Nephron (organoid): ENCODE data around the gene PLEKHG2.

Experiments used
- H3K27ac Mint-ChIP-seq, 3 experiments: 2 replicates each; pipeline ENCODE4 v1.8.0; 2020; ENCODE audit warnings: mixed read lengths in 3 of 3, mild to moderate bottlenecking in 2 of 3, moderate library complexity in 1 of 3
- H3K27me3 Mint-ChIP-seq: 2 replicates; pipeline ENCODE4 v1.8.0; 2021; ENCODE audit warnings: low read depth, mild to moderate bottlenecking, moderate library complexity, mixed read lengths
- H3K36me3 Mint-ChIP-seq: 2 replicates; pipeline ENCODE4 v1.8.0; 2020; ENCODE audit warnings: low read depth, mixed read lengths
- H3K4me1 Mint-ChIP-seq: 2 replicates; pipeline ENCODE4 v1.8.0; 2020; ENCODE audit warnings: mixed read lengths
- H3K4me3 Mint-ChIP-seq, 3 experiments: 2 replicates each; pipeline ENCODE4 v1.8.0; 2020; ENCODE audit warnings: mild to moderate bottlenecking in 3 of 3, mixed read lengths in 3 of 3, moderate library complexity in 2 of 3
- H3K9me3 Mint-ChIP-seq: 2 replicates; pipeline ENCODE4 v1.8.0; 2020; ENCODE audit warnings: mixed read lengths
- TF ChIP-seq, protein P1 (sequence below), 3 experiments: fragments of 200-600 bp; sonication (generic); IDR thresholded peaks; one replicate each; pipeline ENCODE4 v1.5.0; 2021; ENCODE audit warnings: antibody characterized with exemption in 3 of 3; ENCODE audit not compliant: unreplicated experiment in 3 of 3

Gene PLEKHG2

GRCh38 chr19:39382991-39383828 is 29.3 kb upstream of the PLEKHG2 start:
- H3K36me3 Mint-ChIP-seq: peaks cover 76% of the 10 kb centered on the region
- TF ChIP-seq, protein P1, sequence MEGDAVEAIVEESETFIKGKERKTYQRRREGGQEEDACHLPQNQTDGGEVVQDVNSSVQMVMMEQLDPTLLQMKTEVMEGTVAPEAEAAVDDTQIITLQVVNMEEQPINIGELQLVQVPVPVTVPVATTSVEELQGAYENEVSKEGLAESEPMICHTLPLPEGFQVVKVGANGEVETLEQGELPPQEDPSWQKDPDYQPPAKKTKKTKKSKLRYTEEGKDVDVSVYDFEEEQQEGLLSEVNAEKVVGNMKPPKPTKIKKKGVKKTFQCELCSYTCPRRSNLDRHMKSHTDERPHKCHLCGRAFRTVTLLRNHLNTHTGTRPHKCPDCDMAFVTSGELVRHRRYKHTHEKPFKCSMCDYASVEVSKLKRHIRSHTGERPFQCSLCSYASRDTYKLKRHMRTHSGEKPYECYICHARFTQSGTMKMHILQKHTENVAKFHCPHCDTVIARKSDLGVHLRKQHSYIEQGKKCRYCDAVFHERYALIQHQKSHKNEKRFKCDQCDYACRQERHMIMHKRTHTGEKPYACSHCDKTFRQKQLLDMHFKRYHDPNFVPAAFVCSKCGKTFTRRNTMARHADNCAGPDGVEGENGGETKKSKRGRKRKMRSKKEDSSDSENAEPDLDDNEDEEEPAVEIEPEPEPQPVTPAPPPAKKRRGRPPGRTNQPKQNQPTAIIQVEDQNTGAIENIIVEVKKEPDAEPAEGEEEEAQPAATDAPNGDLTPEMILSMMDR (IDR thresholded peaks at IDR 0.05; ENCODE audit: unreplicated experiment in 3 of 3): no peak

DNA sequence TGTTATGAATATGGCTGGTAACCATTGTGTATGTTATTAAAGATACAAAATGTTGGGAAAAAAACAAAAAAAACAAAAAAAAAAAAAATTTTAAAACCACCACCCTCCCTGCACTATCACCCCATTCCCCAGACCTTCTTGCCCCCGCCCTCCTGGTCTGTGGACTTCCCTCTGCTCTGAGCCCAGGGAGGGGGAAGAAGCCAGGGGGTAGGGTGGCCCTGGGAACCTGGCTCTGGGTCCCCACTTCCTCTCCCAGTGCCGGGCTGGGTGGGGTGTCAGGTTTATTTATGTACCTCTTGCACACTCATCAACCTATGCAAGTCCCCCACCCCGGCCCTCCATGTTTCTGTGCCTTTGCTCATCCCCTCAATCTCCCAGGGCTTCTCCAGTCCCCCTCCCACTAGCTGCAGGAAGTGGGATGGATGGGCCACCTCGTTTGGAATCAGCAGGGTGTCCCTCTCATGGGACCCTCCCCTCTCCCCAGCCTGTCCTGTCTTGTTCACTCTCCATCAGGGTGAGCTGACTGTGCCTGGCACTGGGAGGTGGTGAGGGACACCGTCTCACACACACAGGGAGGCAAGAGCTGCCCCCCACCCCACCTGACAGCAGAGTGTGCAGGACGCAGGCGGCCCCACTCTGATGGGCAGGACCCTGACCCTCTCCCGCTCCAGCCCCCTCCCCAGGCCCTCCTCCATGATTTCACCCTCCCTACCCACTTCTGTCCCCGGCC is 27.5 kb upstream of the PLEKHG2 start:
- peaks cover 74% of the 10 kb centered on the region for H3K36me3 Mint-ChIP-seq
- no peak overlapping the region for H3K4me3 Mint-ChIP-seq
- H3K27me3 Mint-ChIP-seq: no peaks in the 10 kb centered on the region
- H3K27ac Mint-ChIP-seq: peak overlapping the region in 1 of 3 experiments; percentile 59
- no peaks in the 10 kb centered on the region for H3K9me3 Mint-ChIP-seq
- TF ChIP-seq, protein P1 (IDR thresholded peaks at IDR 0.05; ENCODE audit: unreplicated experiment in 3 of 3): no peak
- H3K4me1 Mint-ChIP-seq: peaks cover under 1% of the 10 kb centered on the region

More at GRCh38 chr19:39382991-39383828, 29.3 kb upstream of the PLEKHG2 start:
- Mint-ChIP-seq H3K4me1 (no peaks in the 10 kb centered on the region), H3K9me3 (no peaks in the 10 kb centered on the region), H3K27me3 (no peaks in the 10 kb centered on the region), H3K27ac (no peak overlapping the region), H3K4me3 (no peak overlapping the region)

- Mint-ChIP-seq H3K4me1 (peaks cover 5% of the 10 kb centered on the region), H3K27me3 (no peaks in the 10 kb centered on the region), H3K4me3 (no peak overlapping the region), H3K36me3 (peaks cover 69% of the 10 kb centered on the region), H3K27ac (peak overlapping the region in 2 of 3 experiments; percentile 6 to 59), H3K9me3 (no peaks in the 10 kb centered on the region)
- TF ChIP-seq, protein P1 (IDR thresholded peaks at IDR 0.05; ENCODE audit: unreplicated experiment in 3 of 3): no peak
These were observed 26.6 kb upstream of the PLEKHG2 start for GRCh38 chr19:39385629-39386411.

GRCh38 chr19:39386557-39386956 is 25.9 kb upstream of the PLEKHG2 start:
- TF ChIP-seq, protein P1 (IDR thresholded peaks at IDR 0.05; ENCODE audit: unreplicated experiment in 3 of 3): no peak
- Mint-ChIP-seq H3K36me3 (peaks cover 66% of the 10 kb centered on the region), H3K27me3 (no peaks in the 10 kb centered on the region), H3K9me3 (no peaks in the 10 kb centered on the region), H3K27ac (peak overlapping the region in 1 of 3 experiments; percentile 13), H3K4me3 (peak overlapping the region in 2 of 3 experiments; percentile 25 to 64), H3K4me1 (peaks cover 13% of the 10 kb centered on the region)

DNA sequence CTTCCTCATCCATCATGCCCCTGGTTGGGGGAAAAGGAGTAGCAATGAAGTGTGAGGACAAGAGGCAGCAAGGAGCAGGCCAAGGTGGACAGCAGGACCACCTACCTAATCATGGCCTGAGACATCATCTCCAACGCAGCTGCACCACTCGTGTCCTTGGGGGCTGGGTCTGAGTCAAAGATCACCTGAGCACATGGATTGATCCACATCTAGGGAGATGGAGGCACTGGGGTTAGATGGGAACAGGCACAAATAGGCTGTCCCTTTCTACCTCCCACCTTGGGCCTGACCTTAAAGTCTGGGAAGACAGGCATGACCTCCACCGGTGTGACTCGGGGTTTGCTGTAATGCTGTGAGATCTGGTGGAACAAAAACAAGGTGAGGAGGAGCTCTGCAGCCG is 23.8 kb upstream of the PLEKHG2 start:
- Mint-ChIP-seq H3K4me1 (peaks cover 19% of the 10 kb centered on the region), H3K36me3 (peaks cover 54% of the 10 kb centered on the region), H3K27me3 (no peaks in the 10 kb centered on the region), H3K4me3 (peak overlapping the region; percentile 58 to 67 (median 64)), H3K27ac (peak overlapping the region in 1 of 3 experiments; percentile 3), H3K9me3 (no peaks in the 10 kb centered on the region)
- TF ChIP-seq, protein P1 (IDR thresholded peaks at IDR 0.05; ENCODE audit: unreplicated experiment in 3 of 3): no peak
